SH-SY5Y (cell line): ENCODE measurements around the gene MLXIPL.

Experiments
- GATA2 ChIP-seq: IDR thresholded peaks from 2 replicates; pipeline ENCODE4 v1.6.1; 2011; ENCODE audit warnings: mild to moderate bottlenecking, low read depth, low read length
- GATA3 ChIP-seq: IDR thresholded peaks from 2 replicates; pipeline ENCODE4 v1.6.1; 2011; ENCODE audit warnings: low read depth, mild to moderate bottlenecking, low read length, moderate library complexity

DNA sequence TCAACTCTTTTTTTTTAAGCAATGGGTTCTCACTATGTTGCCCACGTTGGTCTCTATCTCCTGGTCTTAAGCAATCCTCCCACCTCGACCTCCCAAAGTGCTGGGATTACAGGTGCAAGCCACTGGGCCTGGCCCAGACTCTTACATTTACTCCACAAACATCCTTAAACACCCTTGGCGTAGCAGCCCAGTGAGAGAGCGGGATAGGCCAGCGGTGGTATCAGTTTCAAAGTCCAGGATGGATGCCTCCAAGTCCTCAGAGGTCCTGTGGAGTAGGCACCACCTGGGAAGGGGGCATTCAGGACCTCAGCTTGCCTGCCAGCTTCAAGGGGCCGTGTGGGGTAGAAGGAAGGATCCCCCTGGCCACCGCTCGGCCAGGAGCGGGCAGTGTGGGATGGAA, 25.3 kb upstream of the MLXIPL start:
- TF ChIP-seq GATA2 = no peak
- no peak for TF ChIP-seq GATA3
